Activated CD8-positive, alpha-beta T cell treated with anti-CD3 and anti-CD28 coated beads for 36 hours (primary cell): ENCODE results near the gene SPATA32. TPM values are rescaled to one million over a fixed set of nuclear protein-coding genes. Genes with fewer than 3 reads are reported as not detected.
A peak's percentile ranks its signal among the peaks of the same experiment; 100 is the strongest.

Experiments used
- ATAC-seq: fragments of 200-7000 bp; cut with Tn5 transposase; one replicate; pipeline ENCODE4 v1.10.0; 2021; ENCODE audit warnings: mild to moderate bottlenecking, moderate library complexity
- CTCF ChIA-PET: fragments of 350-600 bp; sonication (Branson Sonifier 250); formaldehyde crosslinking; loops from one replicate; lab custom pipeline; 2021; ENCODE audit warnings: antibody characterized with exemption; lab: Charles Lee
- POLR2A ChIA-PET: fragments of 350-600 bp; sonication (Branson Sonifier 250); formaldehyde crosslinking; loops from one replicate; lab custom pipeline; 2021; ENCODE audit warnings: antibody characterized with exemption; lab: Charles Lee
- DNase-seq: peaks from one replicate; pipeline ENCODE4 v3.0.0-alpha.2; 2020
- H3K27ac Mint-ChIP-seq: one replicate; pipeline ENCODE4 v1.8.0; 2021; ENCODE audit warnings: mild to moderate bottlenecking, mixed read lengths
- H3K27me3 Mint-ChIP-seq: one replicate; pipeline ENCODE4 v1.8.0; 2021; ENCODE audit warnings: mixed read lengths
- H3K36me3 Mint-ChIP-seq: one replicate; pipeline ENCODE4 v1.8.0; 2021; ENCODE audit warnings: low read depth, mixed read lengths
- H3K4me1 Mint-ChIP-seq: one replicate; pipeline ENCODE4 v1.8.0; 2021; ENCODE audit warnings: low read depth, mixed read lengths
- H3K4me3 Mint-ChIP-seq: one replicate; pipeline ENCODE4 v1.8.0; 2021; ENCODE audit warnings: mild to moderate bottlenecking, moderate library complexity, mixed read lengths
- H3K9me3 Mint-ChIP-seq: one replicate; pipeline ENCODE4 v1.8.0; 2021; ENCODE audit warnings: mixed read lengths
- CTCF ChIP-seq: fragments of 200-600 bp; IDR thresholded peaks from one replicate; pipeline ENCODE4 v1.8.0; 2022; ENCODE audit warnings: antibody characterized with exemption, mild to moderate bottlenecking
- intact Hi-C: fragments of 100-400 bp; cut with micrococcal nuclease; formaldehyde crosslinking; loops from one replicate; pipeline ENCODE4 v1.10.0; 2022
- total RNA-seq, 2 experiments: library from RNA; stranded (reverse); gene quantifications; one replicate each; pipeline ENCODE4 v1.2.3, GENCODE V29; 2021

SPATA32 gene
- total RNA-seq, 2 experiments from 2014 or later, result 0.27 to 0.63 TPM

- H3K9me3 Mint-ChIP-seq, result no peaks in the 10 kb centered on the region
- peak overlapping the region; percentile 75 for H3K27ac Mint-ChIP-seq
- peaks cover 53% of the 10 kb centered on the region for H3K36me3 Mint-ChIP-seq
- no peaks in the 10 kb centered on the region for H3K27me3 Mint-ChIP-seq
- no peak overlapping the region for H3K4me3 Mint-ChIP-seq
- CTCF ChIA-PET, result interaction anchor here (0.7 to 9.6 kb wide), 5 partner anchors 14 to 94 kb away, joined by 3 to 81 read pairs (median 4); partner anchors contain the start of gene MAP3K14
- H3K4me1 Mint-ChIP-seq, result peaks cover 54% of the 10 kb centered on the region
- ATAC-seq (no peak), DNase-seq (no peak)
- POLR2A ChIA-PET, result interaction anchor here (0.7 to 1.1 kb wide), 3 partner anchors 18 to 26 kb away, joined by 3 to 4 read pairs (median 4); partner anchors contain the start of gene MAP3K14
- intact Hi-C loops, result no loop called here
- no peak for TF ChIP-seq CTCF
Observed at GRCh38 chr17:45291171-45291805, 29.4 kb upstream of the SPATA32 start.

- H3K27me3 Mint-ChIP-seq, result no peaks in the 10 kb centered on the region
- no peak for DNase-seq
- intact Hi-C loops, result no loop called here
- ChIA-PET CTCF (interaction anchor here (9.6 kb wide), 1 partner anchor 13 kb away, joined by 81 read pairs; no protein-coding TSS in a partner anchor), POLR2A (interaction anchor here (0.6 to 1.5 kb wide), 3 partner anchors 19 to 95 kb away, joined by 3 to 4 read pairs (median 3); no protein-coding TSS in a partner anchor)
- ATAC-seq, result no peak
- H3K36me3 Mint-ChIP-seq, result peaks cover 49% of the 10 kb centered on the region
- H3K4me1 Mint-ChIP-seq, result peaks cover 45% of the 10 kb centered on the region
- H3K27ac Mint-ChIP-seq, result peak overlapping the region; percentile 73
- no peak overlapping the region for H3K4me3 Mint-ChIP-seq
- no peak for TF ChIP-seq CTCF
- no peaks in the 10 kb centered on the region for H3K9me3 Mint-ChIP-seq
Observed at GRCh38 chr17:45290269-45290765, 28.4 kb upstream of the SPATA32 start.

- ChIA-PET CTCF (interaction anchor here (1.0 to 9.6 kb wide), 4 partner anchors 12 to 96 kb away, joined by 3 to 81 read pairs (median 4); no protein-coding TSS in a partner anchor), POLR2A (interaction anchor here (0.6 to 1.5 kb wide), 4 partner anchors 14 to 63 kb away, joined by 3 to 4 read pairs (median 4); no protein-coding TSS in a partner anchor)
- no peak for TF ChIP-seq CTCF
- peak overlapping the region; percentile 73 for H3K27ac Mint-ChIP-seq
- H3K4me3 Mint-ChIP-seq, result no peak overlapping the region
- H3K27me3 Mint-ChIP-seq, result no peaks in the 10 kb centered on the region
- H3K36me3 Mint-ChIP-seq, result peaks cover 52% of the 10 kb centered on the region
- no peak for DNase-seq
- H3K9me3 Mint-ChIP-seq, result no peaks in the 10 kb centered on the region
- peaks cover 46% of the 10 kb centered on the region for H3K4me1 Mint-ChIP-seq
- no peak for ATAC-seq
- intact Hi-C loops, result no loop called here
Observed at GRCh38 chr17:45289301-45290268, 27.7 kb upstream of the SPATA32 start.

- ATAC-seq (no peak), DNase-seq (no peak)
- Mint-ChIP-seq H3K36me3 (peaks cover 56% of the 10 kb centered on the region), H3K27ac (no peak overlapping the region), H3K9me3 (no peaks in the 10 kb centered on the region), H3K27me3 (no peaks in the 10 kb centered on the region), H3K4me1 (peaks cover 45% of the 10 kb centered on the region), H3K4me3 (no peak overlapping the region)
- no peak for TF ChIP-seq CTCF
- intact Hi-C loops, result no loop called here
- CTCF ChIA-PET, result interaction anchor here (1.0 to 9.6 kb wide), 6 partner anchors 12 to 97 kb away, joined by 3 to 81 read pairs (median 6); no protein-coding TSS in a partner anchor
- POLR2A ChIA-PET, result interaction anchor here (0.6 to 1.5 kb wide), 3 partner anchors 22 to 63 kb away, joined by 3 to 4 read pairs (median 4); no protein-coding TSS in a partner anchor
Observed at GRCh38 chr17:45288825-45289224, 26.9 kb upstream of the SPATA32 start.
